ENCODE data around the gene SFRP5.

GRCh38 chr10:97759158-97759887 is 12.5 kb downstream of the SFRP5 start:
- TF ChIP-seq CTCF (IDR thresholded peaks at IDR 0.05) (peak; percentile 66), EZH2 (IDR thresholded peaks at IDR 0.05; ENCODE audit: borderline replicate concordance, insufficient read depth, low read depth, low read length, poor library complexity, severe bottlenecking) (no peak)
